ENCODE measurements around the gene MMP15.
"Not testable (repeated sequence)": the region's sequence is repeated elsewhere in the genome, so short reads cannot be mapped to it uniquely, and the experiment has no call there.

The MMP15 gene

DNA sequence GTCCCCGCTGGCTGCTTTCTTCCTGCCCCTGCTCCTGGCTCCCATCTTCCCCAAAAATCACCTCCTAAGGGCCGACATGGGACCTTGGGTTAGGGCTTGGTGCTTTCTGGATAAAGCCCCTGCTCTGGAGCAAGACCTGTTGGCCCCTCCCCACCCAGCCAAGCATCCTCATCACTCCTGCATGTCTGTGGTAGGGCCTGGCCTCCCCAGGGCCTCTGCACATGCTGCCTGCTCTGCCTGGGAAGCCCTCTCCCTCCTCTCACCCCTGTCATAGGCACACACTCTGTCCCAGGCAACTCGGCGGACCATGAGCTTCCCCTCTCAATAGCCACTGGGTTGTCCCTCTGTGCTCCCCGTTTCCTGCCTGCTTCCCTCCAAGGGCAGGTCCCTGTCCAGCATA, 68.5 kb downstream of the MMP15 start:
- DNase-seq, result no peak

- no peak for DNase-seq
These were observed 69.4 kb downstream of the MMP15 start for GRCh38 chr16:58094791-58095574.

DNA sequence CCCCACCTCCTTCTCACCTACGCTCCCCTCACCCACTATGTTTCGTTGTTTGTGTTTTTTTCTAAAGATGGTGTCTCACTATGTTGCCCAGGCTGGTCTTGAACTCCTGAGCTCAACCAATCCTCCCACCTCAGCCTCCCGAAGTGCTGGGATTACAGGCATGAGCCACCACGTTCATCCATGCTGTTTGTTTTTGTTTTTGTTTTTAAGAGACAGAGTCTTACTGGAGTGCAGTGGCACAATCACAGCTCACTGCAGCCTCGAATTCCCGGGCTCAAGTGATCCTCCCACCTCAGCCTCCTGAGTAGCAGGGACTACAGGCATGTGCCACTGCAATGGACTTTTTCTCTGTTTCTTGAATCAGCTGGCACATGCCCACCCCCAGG, 70.0 kb downstream of the MMP15 start:
- DNase-seq, result not testable (repeated sequence)

DNA sequence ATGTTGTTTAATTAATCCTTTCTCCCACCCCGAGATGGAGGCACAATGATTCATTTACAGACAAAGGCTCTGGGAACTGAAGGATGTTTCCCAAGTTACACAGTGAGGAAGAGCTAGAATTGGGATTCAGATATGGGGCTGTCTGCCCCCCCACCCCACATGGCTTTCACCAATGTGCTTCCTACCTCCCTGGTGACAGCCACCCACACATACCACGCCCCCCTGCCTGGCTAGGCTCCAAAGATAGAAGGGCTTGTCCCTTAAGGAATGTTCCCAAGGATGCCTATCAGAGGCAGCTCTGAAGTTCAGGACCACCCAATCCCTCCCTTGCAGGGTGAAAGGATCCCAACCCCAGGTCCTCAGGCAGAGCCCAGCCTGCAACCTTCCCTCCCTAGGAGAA, 70.7 kb downstream of the MMP15 start:
- DNase-seq, result no peak
